Bone marrow (tissue), 2 donors: ENCODE data around the gene GTPBP4.
A peak's percentile ranks its signal among the peaks of the same experiment; 100 is the strongest.
"Not testable (repeated sequence)": the region's sequence is repeated elsewhere in the genome, so short reads cannot be mapped to it uniquely, and the experiment has no call there.

ENCODE experiments used
- DNase-seq, 2 donors: peaks; one replicate each; lab custom pipeline; 2025; lab: John Stamatoyannopoulos, UW

The GTPBP4 gene

GRCh38 chr10:1057106-1057657, 68.9 kb downstream of the GTPBP4 start:
- DNase-seq: peak; percentile 51 to 75

- DNase-seq: no peak
Measured at GRCh38 chr10:1058017-1058416, 69.8 kb downstream of the GTPBP4 start.

- no peak for DNase-seq
Measured at GRCh38 chr10:1059902-1060301, 71.7 kb downstream of the GTPBP4 start.

- DNase-seq: no peak
Measured at GRCh38 chr10:1061930-1062774, 73.9 kb downstream of the GTPBP4 start.

- DNase-seq: no peak
Measured at GRCh38 chr10:1063232-1063865, 75.1 kb downstream of the GTPBP4 start.

GRCh38 chr10:1064964-1065247, 76.7 kb downstream of the GTPBP4 start:
- no peak for DNase-seq

GRCh38 chr10:1066734-1067133, 78.5 kb downstream of the GTPBP4 start:
- not testable (repeated sequence) for DNase-seq

- no peak for DNase-seq
Measured at GRCh38 chr10:1068380-1069361, 80.4 kb downstream of the GTPBP4 start.
